ENCODE results near the gene BRSK2.

Gene BRSK2

DNA sequence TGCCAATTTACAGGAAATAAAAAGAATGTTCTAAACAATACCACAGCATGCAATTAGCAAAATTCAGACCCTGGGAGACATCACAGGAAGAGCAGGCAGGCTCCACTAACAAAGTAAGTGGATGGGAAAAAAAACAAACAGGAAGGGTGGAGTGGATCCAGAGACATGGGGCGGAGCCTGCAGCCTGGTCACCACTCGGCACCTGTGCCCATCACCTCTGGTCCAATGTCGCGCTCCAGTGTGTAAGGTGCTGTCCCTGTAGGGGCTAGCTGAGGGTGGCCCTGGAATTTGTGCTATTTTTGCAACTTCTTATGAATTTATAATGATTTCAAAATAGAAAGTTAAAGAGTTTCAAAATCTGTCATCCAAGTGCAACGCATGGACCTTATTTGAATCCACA lies 107.9 kb downstream of the BRSK2 start:
- Mint-ChIP-seq H3K4me3 (no peak overlapping the region), H3K4me1 (peaks cover 71% of the 10 kb centered on the region), H3K36me3 (peaks cover 19% of the 10 kb centered on the region), H3K9me3 (no peaks in the 10 kb centered on the region), H3K27ac (no peak overlapping the region), H3K27me3 (no peaks in the 10 kb centered on the region)

DNA sequence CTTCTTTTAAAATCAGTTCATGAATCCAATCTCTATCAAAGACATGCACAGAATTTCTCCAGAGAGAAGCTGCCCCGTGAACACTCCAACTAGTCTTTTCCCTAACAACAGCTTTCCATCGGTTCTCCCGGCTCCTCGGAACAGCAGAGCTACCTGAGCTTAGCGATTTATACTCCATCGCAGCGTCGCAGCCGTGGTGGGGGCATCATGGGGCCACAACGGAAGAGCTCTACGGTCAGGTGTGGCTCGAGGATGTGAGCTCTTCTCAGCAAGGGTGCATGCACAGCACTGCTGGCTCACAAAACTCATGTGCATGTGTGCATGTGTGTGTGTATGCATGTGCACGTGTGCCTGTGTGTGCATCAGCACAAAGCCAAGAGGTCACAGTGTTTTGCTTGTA lies 108.5 kb downstream of the BRSK2 start:
- H3K27me3 Mint-ChIP-seq: no peaks in the 10 kb centered on the region
- H3K4me1 Mint-ChIP-seq: peaks cover 70% of the 10 kb centered on the region
- no peaks in the 10 kb centered on the region for H3K9me3 Mint-ChIP-seq
- no peak overlapping the region for H3K27ac Mint-ChIP-seq
- H3K4me3 Mint-ChIP-seq: no peak overlapping the region
- H3K36me3 Mint-ChIP-seq: peaks cover 19% of the 10 kb centered on the region

DNA sequence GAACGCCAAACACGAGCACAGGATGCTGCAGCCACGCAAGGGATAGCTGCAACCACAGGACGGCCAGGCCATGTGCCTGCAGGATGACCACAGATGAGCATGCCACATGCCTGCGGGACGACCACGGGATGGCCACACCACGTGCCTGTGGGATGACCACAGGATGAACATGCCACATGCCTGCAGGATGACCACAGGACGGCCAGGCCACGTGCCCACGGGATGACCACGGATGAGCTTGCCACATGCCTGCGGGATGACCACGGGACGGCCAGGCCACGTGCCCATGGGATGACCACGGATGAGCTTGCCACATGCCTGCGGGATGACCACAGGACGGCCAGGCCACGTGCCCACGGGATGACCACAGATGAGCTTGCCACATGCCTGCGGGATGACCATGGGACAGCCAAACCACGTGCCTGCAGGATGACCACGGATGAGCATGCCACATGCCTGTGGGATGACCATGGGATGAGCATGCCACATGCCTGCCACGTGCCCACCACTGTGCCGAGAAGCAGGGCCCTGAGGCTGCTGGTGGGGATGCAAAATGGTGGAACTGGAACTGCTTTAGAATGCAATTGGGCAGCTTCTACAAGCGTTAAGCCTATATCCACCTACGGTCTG lies 109.6 kb downstream of the BRSK2 start:
- peaks cover 64% of the 10 kb centered on the region for H3K4me1 Mint-ChIP-seq
- no peaks in the 10 kb centered on the region for H3K27me3 Mint-ChIP-seq
- peaks cover 19% of the 10 kb centered on the region for H3K36me3 Mint-ChIP-seq
- H3K9me3 Mint-ChIP-seq: no peaks in the 10 kb centered on the region
- no peak overlapping the region for H3K4me3 Mint-ChIP-seq
- H3K27ac Mint-ChIP-seq: no peak overlapping the region

DNA sequence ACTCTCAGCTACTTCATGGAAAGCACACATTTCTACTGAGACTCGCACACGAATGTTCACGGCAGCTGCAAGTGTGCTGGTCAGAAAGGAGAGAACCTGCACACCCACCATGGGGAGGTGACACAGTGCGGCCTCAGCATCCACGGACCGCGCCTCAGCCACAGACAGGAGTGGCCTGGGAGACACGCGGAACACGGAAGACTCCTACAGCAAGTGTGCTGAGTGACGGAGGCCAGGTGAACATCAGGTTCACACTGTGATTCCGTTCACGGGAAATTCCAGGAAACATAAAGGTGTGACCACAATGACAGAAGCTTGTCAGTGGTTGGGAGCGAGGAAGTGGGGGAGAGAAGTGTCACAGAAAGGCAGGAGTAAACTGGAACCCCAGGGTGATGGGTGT lies 110.2 kb downstream of the BRSK2 start:
- Mint-ChIP-seq H3K27me3 (no peaks in the 10 kb centered on the region), H3K36me3 (peaks cover 19% of the 10 kb centered on the region), H3K27ac (no peak overlapping the region), H3K4me3 (no peak overlapping the region), H3K4me1 (peaks cover 59% of the 10 kb centered on the region), H3K9me3 (no peaks in the 10 kb centered on the region)

DNA sequence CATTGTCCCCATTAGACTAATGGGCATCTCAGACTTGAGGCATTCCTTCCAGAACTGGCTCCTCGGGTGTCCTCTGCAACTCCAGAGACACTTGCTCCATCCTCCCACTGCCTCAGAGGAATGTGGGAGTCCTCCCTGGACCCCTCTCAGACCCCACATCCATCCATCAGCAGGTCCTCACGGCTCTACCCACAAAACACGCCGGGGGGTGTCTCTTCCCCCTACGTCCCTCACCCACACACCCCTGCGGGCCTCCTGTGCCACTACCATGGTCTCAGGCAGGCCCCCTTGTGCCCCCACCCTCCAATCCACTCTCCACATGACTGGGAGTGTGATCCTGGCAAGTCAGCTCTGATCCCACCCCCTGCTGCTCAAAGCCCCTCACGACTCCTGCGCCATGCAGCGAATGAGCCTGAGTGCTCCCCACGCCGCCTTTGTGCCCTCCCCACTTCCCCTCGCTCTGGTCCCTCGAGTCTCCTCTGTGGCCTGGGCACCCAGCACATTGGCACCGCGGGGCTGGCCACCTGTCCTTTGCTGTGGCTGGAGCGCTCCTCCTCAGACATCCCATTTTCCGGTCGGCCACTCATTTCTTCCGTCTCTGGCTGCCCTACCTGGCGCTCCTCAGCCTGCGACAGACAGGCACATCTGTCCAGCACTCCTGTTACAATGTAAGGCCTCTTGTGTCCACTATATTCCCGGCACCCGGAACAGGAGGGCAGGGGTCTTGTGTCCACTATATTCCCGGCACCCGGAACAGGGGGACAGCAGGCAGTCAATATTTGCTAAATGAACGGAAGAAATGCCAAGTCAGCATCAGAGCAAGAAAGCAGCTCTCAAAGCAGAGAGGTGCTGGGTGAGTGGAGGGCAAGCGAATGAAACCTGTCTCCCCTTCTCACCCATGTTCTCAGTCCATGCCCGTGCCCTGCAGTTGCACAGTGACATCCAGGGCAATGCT lies 111.0 kb downstream of the BRSK2 start:
- Mint-ChIP-seq H3K27ac (no peak overlapping the region), H3K27me3 (no peaks in the 10 kb centered on the region), H3K4me1 (peaks cover 54% of the 10 kb centered on the region)

DNA sequence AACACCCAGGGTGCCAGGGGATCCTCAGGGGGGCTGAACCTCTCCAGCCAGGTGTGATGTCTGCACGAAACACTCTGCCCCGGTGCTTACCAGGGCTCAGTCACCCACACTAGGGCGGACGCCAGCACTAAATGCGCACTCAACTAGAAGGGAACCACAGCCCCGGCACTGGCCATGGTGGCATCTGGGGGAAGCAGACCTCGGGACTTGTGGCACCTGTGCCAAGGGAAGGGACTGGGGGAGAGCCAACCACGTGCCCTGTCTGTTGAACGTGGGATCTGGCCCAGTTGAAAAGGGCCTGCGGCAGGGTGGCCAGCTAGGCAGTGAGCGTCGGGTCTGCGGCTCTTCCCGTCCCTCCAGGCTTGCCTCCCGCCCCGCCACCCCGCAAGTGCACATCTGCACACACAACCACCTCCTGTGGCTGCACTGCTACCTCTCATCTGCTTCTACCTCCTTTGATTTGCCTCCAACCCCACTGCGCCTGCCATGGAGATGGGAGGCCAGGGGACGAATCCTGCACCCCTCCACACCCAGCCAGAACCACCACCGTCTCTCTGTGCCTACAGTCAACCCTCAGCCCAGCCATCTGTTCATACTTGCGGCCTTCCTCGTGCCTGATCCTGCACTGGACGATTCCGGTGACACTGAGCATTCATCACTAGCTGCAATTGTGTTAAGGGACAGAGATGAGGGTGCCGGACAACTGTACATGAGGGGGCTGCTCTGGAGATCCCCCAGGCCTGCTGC lies 111.9 kb downstream of the BRSK2 start:
- H3K9me3 Mint-ChIP-seq: no peaks in the 10 kb centered on the region
- H3K27ac Mint-ChIP-seq: no peak overlapping the region
- H3K36me3 Mint-ChIP-seq: peaks cover 12% of the 10 kb centered on the region
- H3K4me1 Mint-ChIP-seq: peaks cover 51% of the 10 kb centered on the region
- no peaks in the 10 kb centered on the region for H3K27me3 Mint-ChIP-seq
- H3K4me3 Mint-ChIP-seq: no peak overlapping the region

More for the DNA sequence above, 111.0 kb downstream of the BRSK2 start:
- Mint-ChIP-seq H3K4me3 (no peak overlapping the region), H3K36me3 (peaks cover 17% of the 10 kb centered on the region), H3K9me3 (no peaks in the 10 kb centered on the region)

DNA sequence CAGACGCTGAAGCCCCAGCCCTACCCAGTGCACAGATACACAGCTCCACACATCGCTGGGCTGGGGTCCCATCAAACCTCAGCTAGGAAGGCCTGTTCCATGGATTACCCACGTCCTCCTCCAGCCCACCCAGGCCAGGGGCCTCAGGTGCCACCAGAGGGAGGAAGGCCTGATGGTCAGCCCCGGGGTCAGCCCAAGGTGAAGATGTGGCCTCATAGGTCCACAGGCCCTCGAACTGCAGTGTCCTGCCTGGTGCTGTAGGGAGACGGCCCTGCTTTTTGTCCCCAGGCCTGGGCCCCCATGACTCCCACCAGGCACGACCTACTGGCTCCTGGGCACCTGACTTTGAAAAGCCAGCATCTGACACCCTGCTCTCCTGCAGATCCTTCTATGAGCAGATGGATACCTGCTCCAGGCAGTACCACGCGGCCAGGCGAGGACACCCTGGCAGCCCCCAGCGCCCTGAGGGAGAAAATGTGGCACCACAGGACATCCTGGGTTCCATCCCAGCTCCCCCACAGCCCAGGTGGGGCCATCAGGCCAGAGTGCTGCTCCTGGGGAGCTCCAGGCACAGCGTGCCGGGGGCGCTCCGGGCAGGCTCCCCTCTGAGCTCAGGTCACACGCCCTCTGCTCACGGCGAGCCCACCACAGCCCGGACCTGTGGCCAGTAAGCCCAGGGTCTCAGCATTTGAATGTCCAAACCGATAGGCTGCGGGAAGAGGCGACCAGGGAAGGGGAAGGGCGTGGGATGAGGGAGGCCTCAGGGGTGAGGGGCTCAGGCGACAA lies 112.6 kb downstream of the BRSK2 start:
- Mint-ChIP-seq H3K4me1 (peaks cover 45% of the 10 kb centered on the region), H3K4me3 (no peak overlapping the region), H3K27me3 (no peaks in the 10 kb centered on the region), H3K36me3 (peaks cover 10% of the 10 kb centered on the region), H3K9me3 (no peaks in the 10 kb centered on the region), H3K27ac (no peak overlapping the region)

DNA sequence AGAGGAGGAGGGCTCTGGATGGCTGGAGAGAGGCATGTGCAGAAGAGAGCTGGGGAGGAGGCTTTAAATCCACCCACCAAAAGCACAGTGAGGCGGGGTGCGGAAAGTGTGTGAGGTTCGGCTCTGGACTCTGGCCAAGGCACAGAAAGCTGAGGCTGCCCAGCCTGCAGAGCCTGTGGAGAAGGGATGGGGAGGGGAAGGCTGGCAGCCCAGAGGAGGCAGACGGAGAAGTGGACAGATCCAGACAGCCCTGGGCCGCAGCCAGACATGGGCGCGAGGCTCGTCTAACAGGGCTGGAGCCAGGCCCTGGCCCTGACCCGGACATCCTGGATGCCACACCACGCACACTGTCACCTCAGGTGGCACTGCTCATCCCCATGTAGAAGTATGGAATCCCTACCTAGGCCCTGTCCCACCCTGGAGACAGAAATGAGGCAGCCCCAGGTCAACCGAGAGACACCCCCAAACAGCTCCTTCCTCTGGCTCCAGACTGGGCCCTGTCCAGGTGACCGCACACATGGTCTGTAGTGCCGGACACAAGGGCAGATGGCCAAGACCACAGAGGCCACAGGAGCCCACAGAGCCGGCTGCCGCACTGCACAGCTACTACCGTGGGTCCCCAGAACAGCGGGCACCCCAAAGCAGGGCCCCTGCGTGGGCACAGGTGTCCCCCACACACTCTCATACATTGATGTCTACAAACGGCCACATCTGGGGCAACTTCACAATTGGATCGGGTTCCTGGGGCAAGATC lies 113.4 kb downstream of the BRSK2 start:
- no peak overlapping the region for H3K4me3 Mint-ChIP-seq
- peaks cover 45% of the 10 kb centered on the region for H3K4me1 Mint-ChIP-seq
- no peak overlapping the region for H3K27ac Mint-ChIP-seq
- H3K27me3 Mint-ChIP-seq: no peaks in the 10 kb centered on the region
- no peaks in the 10 kb centered on the region for H3K9me3 Mint-ChIP-seq
- peaks cover 7% of the 10 kb centered on the region for H3K36me3 Mint-ChIP-seq

DNA sequence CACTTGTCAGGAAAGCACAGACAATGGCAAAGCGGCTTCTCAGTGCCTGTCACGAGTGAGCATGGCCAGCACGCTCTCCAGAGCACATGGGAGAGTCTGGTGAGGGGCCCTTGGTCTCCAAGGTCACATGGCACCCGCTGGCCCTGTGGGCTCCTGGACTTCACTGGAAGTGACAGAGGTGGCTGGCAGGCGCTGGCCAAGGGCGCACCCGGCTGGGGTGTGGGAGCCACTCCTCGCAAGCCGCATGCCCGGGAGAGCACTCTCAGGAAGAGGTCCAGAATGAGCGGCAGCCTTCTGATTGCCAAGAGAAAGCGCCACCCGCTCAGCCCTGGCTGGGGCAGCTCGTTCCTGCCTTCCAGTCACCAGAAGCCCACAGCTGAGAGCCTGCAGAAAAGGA lies 114.0 kb downstream of the BRSK2 start:
- Mint-ChIP-seq H3K4me3 (no peak overlapping the region), H3K27ac (no peak overlapping the region), H3K4me1 (peaks cover 39% of the 10 kb centered on the region), H3K36me3 (peaks cover 4% of the 10 kb centered on the region), H3K9me3 (no peaks in the 10 kb centered on the region), H3K27me3 (no peaks in the 10 kb centered on the region)

DNA sequence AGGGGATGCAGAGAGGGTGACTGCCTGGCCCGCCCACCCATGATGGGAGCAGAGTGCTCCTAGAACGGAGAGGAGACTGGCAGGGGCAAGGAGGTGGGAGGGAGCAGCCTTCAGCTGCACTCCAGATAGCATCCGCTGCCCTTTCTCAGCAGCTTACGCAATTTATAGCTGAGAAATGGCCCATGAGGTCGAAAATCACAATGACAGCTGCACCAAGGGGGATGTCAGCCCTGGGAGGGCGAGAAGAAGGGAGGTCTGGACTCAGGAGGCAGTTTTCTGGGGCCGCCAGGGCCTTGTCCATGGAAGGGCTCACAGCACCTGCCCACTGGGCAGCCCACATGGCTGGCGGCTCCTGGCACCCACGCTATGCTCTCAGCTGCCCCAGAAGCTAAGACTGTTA lies 114.4 kb downstream of the BRSK2 start:
- Mint-ChIP-seq H3K36me3 (no peaks in the 10 kb centered on the region), H3K4me1 (peaks cover 36% of the 10 kb centered on the region), H3K27ac (no peak overlapping the region), H3K4me3 (no peak overlapping the region), H3K9me3 (no peaks in the 10 kb centered on the region), H3K27me3 (no peaks in the 10 kb centered on the region)

DNA sequence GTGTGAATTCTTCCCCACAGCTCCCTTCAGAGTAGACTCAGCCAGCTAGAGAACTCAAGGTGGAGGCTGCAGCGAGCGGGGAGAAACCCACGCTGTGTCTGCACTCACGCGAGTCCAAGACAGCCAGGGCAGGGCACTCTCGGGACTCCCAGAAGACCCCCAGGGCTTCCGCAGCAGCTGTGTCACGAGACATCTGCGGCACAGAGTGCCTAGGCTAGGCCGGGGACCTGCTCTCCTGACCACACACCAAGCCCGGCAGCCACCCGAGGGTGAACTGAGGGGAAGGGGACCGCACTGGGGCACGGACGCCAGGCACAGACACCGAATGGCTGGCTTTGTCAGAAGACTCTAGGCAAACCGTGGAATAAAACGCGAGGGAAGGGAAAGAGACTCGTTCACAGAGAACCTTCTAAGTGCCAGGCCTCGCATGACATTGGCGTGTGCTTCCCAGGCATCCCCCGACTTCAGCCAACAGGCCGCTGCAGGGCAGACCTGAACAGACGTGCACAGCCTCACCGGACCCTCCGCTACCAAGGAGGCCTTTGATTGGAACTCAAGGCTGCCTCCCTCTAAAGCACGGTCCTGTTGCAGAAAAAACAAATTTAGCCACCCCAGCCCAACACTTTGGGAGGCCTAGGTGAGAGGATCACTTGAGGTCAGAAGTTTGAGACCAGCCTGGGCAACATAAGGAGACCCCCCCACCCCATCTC lies 115.0 kb downstream of the BRSK2 start:
- no peak overlapping the region for H3K4me3 Mint-ChIP-seq
- no peak overlapping the region for H3K27ac Mint-ChIP-seq
- H3K9me3 Mint-ChIP-seq: no peaks in the 10 kb centered on the region
- no peaks in the 10 kb centered on the region for H3K36me3 Mint-ChIP-seq
- peaks cover 42% of the 10 kb centered on the region for H3K4me1 Mint-ChIP-seq
- no peaks in the 10 kb centered on the region for H3K27me3 Mint-ChIP-seq

DNA sequence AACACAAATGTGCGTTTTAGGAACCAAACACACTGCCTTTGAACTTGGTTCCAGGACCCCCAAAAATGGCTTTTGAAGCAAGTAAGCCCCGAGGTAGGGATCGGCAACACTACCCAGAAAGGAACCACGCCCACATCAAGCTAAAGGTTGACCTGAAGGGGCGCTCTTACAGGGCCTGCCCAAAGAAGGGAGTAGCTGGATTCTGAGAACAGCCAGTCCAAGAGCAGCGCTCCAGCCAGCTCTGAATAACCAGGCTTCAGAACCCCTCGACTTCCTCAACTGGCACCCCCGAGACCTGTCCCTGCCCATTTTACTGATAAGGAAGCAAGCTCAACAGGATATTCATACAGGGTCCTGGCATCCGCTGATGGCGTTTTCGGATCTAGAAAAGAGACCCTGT lies 115.7 kb downstream of the BRSK2 start:
- Mint-ChIP-seq H3K4me1 (peaks cover 42% of the 10 kb centered on the region), H3K36me3 (no peaks in the 10 kb centered on the region), H3K9me3 (no peaks in the 10 kb centered on the region), H3K27ac (no peak overlapping the region), H3K4me3 (no peak overlapping the region), H3K27me3 (no peaks in the 10 kb centered on the region)

DNA sequence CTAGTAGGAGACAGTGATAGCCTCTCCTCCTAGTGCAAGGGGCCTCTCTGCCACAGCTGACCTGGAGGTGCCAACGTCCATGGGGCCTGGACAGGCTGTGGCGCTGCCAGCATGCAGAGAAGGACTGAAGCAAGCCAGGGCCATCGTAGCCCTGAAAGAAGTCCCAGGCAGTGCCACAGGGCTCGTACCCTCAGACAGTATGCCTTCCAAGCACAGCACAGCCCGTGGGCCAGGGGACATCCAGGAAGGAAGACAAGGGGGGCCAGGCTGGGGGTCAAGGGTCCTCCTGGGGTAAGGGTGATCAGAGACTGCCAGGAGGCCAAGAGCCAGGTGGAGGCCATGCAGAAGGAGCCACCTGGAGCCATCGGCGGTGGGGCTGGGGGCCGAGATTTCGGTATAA lies 117.2 kb downstream of the BRSK2 start:
- Mint-ChIP-seq H3K36me3 (no peaks in the 10 kb centered on the region), H3K4me3 (no peak overlapping the region), H3K9me3 (no peaks in the 10 kb centered on the region), H3K27ac (peak overlapping the region; percentile 30), H3K27me3 (no peaks in the 10 kb centered on the region), H3K4me1 (peaks cover 43% of the 10 kb centered on the region)
